ENCODE data around the gene GANAB. TPM values are rescaled to one million over a fixed set of nuclear protein-coding genes. Genes with fewer than 3 reads are reported as not detected.

The GANAB gene
- total and polyA plus RNA-seq, 2 of the 4 experiments (the other 2 are of a cell fraction) = 209 to 344 TPM

GRCh38 chr11:62591448-62592145 lies 54.8 kb downstream of the GANAB start, which contains the start of gene TUT1:
Gene TUT1 (minus strand): TSS chr11:62591523. CDS start chr11:62591485, 38 bp downstream.
- Histone ChIP-seq H3K9me1 (ENCODE audit: insufficient read depth, low read length) (0 out of 2 replicates have a peak, but pooled peaks cover 4% of the 10 kb centered on the region), H2AK5ac (ENCODE audit: low read depth, low read length) (peak within 1 kb of the TSS; percentile 53), H3K4me2 (ENCODE audit: low read depth, low read length) (peak within 1 kb of the TSS; percentile 57), H4K5ac (ENCODE audit: low read depth, low read length) (peak within 1 kb of the TSS; percentile 22; the same call in 1 of the 2 replicates), H3K4me1 (ENCODE audit: control insufficient read depth, insufficient read depth, low read length) (peaks cover 6% of the 10 kb centered on the region), H3K4ac (ENCODE audit: low read depth, low read length) (peak within 1 kb of the TSS; percentile 84), H3K27me3 (ENCODE audit: control insufficient read depth, insufficient read depth, low read length) (no peaks in the 10 kb centered on the region), H2BK120ac (ENCODE audit: low read depth, low read length) (no peak within 1 kb of the TSS), H2AK9ac (replicated peaks; ENCODE audit: low read depth, low read length, poor library complexity) (peak within 1 kb of the TSS; percentile 97), H3K27ac (ENCODE audit: insufficient read depth, low read length) (peak within 1 kb of the TSS; percentile 73), H2BK20ac (ENCODE audit: low read depth, low read length) (no peak within 1 kb of the TSS), H2AFZ (replicated peaks; ENCODE audit: low read length, poor library complexity) (peak within 1 kb of the TSS; percentile 96), H4K91ac (ENCODE audit: insufficient read depth, low read depth, low read length) (peak within 1 kb of the TSS; percentile 54), H3K23ac (ENCODE audit: low read depth, low read length) (peak within 1 kb of the TSS; percentile 68), H3K9ac (ENCODE audit: low read depth, low read length) (peak within 1 kb of the TSS; percentile 75), H4K20me1 (ENCODE audit: insufficient read depth, low read length) (peaks cover 5% of the 10 kb centered on the region; the same call in 1 of the 2 replicates), H3K9me3 (ENCODE audit: control insufficient read depth, insufficient read depth, low read length) (no peaks in the 10 kb centered on the region), H4K8ac (ENCODE audit: low read depth in 2 of 2, low read length in 2 of 2) (peak within 1 kb of the TSS; percentile 52 to 93), H2BK15ac (ENCODE audit: low read depth, low read length) (no peak within 1 kb of the TSS), H3K18ac (ENCODE audit: low read depth, low read length) (no peak within 1 kb of the TSS), H2BK5ac (ENCODE audit: low read depth, low read length, poor library complexity, severe bottlenecking) (peak within 1 kb of the TSS; percentile 59), H3K79me1 (ENCODE audit: low read depth in 1 of 2, low read length in 2 of 2) (peaks cover 17 to 43% of the 10 kb centered on the region in 2 experiments), H3K56ac (ENCODE audit: extremely low read depth, insufficient read depth, low read length) (peak within 1 kb of the TSS; percentile 70), H3K4me3 (ENCODE audit: insufficient read depth, low read depth, low read length) (peak within 1 kb of the TSS; percentile 66), H3K36me3 (ENCODE audit: control insufficient read depth, insufficient read depth, low read length) (peaks cover 38% of the 10 kb centered on the region), H3K14ac (replicated peaks; ENCODE audit: low read depth, low read length) (peak within 1 kb of the TSS; percentile 78)
- DNase-seq (peak; percentile 99), ATAC-seq (ENCODE audit: low read depth) (peak; percentile 97)
- POLR2A ChIA-PET (ENCODE audit: unreplicated experiment) = interaction anchor here (0.5 to 2.2 kb wide), 10 partner anchors 10 to 205 kb away, joined by 3 to 15 read pairs (median 4); partner anchors contain the start of genes B3GAT3, C11orf98, CSKMT and EEF1G
- BruUV-seq (replicated peaks) = no TSS peak
- dilution Hi-C loops (cut with HindIII; ENCODE audit: low sequenced_read_pairs, unreplicated experiment) (no loop called here), intact Hi-C loops (cut with micrococcal nuclease) (loop anchor here (10.0 kb wide), 1 partner anchor 103 kb away; no protein-coding TSS in a partner anchor), in situ Hi-C loops (cut with MboI; ENCODE audit: low sequenced_read_pairs) (no loop called here)
- WGBS, 2 experiments (ENCODE audit: extremely low coverage in 2 of 2, insufficient read length in 1 of 2) = 1% methylated on average over 35 of the region's 58 CpGs; no CpG with 5 or more reads in 1 of the 2 experiments
- CTCF ChIA-PET = interaction anchor here (0.5 to 1.9 kb wide), 7 partner anchors 14 to 670 kb away, joined by 3 to 5 read pairs (median 3); partner anchors contain the start of genes B3GAT3, EML3 and ROM1
- TF ChIP-seq BHLHE40 (IDR thresholded peaks at IDR 0.05; ENCODE audit: low read depth, low read length) (peak; percentile 25; the same call in 1 of the 2 replicates), MXI1 (IDR thresholded peaks at IDR 0.05; ENCODE audit: borderline replicate concordance, low read depth, low read length) (peak; percentile 73), RCOR1 (IDR thresholded peaks at IDR 0.05; ENCODE audit: insufficient replicate concordance, low read length) (peak; percentile 30), USF2 (IDR thresholded peaks at IDR 0.05; ENCODE audit: low read depth, low read length) (no peak), NFE2L2 (IDR thresholded peaks at IDR 0.05; ENCODE audit: low read depth, low read length) (no peak), RFX5 (IDR thresholded peaks at IDR 0.05; ENCODE audit: low read depth, low read length) (0 out of 2 replicates have a peak, but pooled peaks have one; percentile 59), SMC3 (IDR thresholded peaks at IDR 0.05; ENCODE audit: low read depth, low read length) (no peak), FOS (IDR thresholded peaks at IDR 0.05; ENCODE audit: low read depth, low read length) (no peak), RAD21 (IDR thresholded peaks at IDR 0.05; ENCODE audit: low read length) (0 out of 2 replicates have a peak, but pooled peaks have one; percentile 4), MAFK (IDR thresholded peaks at IDR 0.05; ENCODE audit: low read depth, low read length) (no peak), CEBPB (IDR thresholded peaks at IDR 0.05; ENCODE audit: low read depth, low read length) (peak; percentile 19; the same call in 1 of the 2 replicates), CTCF (conservative IDR thresholded peaks at IDR 0.05; ENCODE audit: low read depth, low read length) (no peak)
- TF ChIP-seq, protein P1, sequence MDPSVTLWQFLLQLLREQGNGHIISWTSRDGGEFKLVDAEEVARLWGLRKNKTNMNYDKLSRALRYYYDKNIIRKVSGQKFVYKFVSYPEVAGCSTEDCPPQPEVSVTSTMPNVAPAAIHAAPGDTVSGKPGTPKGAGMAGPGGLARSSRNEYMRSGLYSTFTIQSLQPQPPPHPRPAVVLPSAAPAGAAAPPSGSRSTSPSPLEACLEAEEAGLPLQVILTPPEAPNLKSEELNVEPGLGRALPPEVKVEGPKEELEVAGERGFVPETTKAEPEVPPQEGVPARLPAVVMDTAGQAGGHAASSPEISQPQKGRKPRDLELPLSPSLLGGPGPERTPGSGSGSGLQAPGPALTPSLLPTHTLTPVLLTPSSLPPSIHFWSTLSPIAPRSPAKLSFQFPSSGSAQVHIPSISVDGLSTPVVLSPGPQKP (IDR thresholded peaks at IDR 0.05; ENCODE audit: borderline replicate concordance, low read depth, low read length) = no peak
